HG03575 (cell line): ENCODE data around the gene B4GALNT3.

Experiments
- ATAC-seq: cut with Tn5 transposase; IDR thresholded peaks from one replicate; pipeline ENCODE4 v1.9.1; 2021; ENCODE audit not compliant: unreplicated experiment, insufficient number of reproducible peaks, low FRiP score; ENCODE audit errors: extremely low read depth

Gene B4GALNT3

GRCh38 chr12:547883-548470, 88.2 kb downstream of the B4GALNT3 start:
- ATAC-seq, result no peak

GRCh38 chr12:549476-550082, 89.8 kb downstream of the B4GALNT3 start:
- ATAC-seq, result no peak

GRCh38 chr12:550473-551260, 90.9 kb downstream of the B4GALNT3 start:
- no peak for ATAC-seq

GRCh38 chr12:552466-552865, 92.7 kb downstream of the B4GALNT3 start:
- no peak for ATAC-seq

DNA sequence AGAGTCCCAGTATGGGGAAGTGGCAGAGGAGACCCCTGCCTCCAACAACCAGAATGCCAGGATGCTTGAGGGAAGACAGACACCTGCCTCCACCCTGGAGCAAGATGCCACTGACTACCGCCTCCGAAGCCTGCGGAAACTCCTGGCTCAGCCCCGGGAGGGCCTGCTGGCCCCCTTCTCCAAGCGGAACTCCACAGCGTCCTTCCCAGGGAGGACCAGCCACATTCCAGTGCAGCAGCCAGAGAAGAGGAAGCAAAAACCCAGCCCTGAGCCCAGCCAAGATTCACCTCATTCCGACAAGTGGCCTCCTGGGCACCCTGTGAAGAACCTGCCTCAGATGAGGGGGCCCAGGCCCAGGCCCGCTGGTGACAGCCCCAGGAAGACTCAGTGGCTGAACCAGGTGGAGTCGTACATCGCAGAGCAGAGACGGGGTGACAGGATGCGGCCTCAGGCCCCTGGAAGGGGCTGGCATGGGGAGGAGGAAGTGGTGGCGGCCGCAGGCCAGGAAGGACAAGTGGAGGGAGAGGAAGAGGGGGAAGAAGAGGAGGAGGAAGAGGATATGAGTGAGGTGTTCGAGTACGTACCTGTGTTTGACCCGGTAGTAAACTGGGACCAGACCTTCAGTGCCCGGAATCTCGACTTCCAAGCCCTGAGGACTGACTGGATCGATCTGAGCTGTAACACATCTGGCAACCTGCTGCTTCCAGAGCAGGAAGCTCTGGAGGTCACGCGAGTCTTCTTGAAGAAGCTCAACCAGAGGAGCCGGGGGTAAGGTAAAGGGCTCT, 93.7 kb downstream of the B4GALNT3 start:
- ATAC-seq, result no peak

GRCh38 chr12:554001-554285, 94.2 kb downstream of the B4GALNT3 start:
- no peak for ATAC-seq

DNA sequence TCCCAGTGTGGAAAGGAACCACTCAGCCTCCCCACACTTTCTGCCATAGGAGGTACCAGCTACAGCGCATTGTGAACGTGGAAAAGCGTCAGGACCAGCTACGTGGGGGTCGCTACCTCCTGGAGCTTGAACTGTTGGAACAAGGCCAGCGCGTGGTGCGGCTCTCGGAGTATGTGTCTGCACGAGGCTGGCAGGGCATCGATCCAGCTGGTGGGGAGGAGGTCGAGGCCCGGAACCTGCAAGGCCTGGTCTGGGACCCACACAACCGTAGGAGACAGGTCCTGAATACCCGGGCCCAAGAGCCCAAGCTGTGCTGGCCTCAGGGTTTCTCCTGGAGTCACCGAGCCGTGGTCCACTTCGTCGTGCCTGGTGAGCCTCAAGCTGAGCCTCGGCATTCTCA, 96.8 kb downstream of the B4GALNT3 start:
- no peak for ATAC-seq

DNA sequence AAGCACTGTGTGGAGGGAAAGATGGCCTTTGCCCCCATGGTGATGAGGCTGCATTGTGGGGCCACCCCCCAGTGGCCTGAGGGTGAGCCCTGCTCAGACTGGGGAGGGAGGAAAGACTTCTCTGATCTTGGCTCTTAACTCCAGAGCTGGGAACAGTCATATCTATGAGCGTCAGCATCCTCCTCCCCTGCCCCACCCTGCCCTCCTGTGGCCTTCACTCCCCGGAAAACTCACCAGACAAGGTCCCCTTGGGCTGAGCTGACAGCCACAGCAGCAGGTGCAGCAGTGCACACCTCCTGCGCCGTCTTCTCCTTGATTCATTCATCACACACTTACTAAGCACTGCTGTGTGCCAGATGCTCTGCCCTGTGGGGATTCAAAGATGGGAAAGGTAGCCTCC, 98.8 kb downstream of the B4GALNT3 start:
- no peak for ATAC-seq

DNA sequence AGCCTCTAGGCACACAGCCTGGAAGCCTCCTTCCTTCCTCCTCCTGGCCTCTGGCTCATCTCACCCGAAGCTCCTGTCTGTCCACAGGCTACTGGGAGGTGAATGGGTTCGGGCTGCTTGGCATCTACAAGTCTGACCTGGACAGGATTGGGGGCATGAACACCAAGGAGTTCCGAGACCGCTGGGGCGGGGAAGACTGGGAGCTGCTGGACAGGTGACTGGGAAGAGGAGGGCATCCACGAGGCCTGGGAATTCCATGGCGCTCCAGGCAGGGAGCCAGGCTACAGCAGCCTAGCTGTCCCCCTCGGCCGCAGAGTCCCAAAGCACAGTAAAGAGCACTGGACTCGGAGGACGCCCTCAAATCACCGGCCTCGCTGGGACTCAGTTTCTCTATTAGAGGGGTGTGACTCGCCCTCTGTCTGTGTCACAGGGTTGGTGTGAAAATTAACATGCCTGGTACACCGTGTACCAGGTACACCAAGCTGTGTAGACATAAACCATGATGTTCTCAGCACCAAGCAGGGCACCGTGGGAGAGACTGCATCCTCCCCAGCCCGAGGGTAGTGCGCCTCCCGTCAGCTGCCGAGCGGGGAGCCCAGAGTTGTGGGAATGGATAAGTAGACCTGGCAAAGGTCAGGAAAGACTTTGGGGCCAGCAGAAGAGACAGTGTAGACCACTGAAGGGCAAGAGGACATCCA, 99.6 kb downstream of the B4GALNT3 start:
- no peak for ATAC-seq

- ATAC-seq, result no peak
These were observed 100.2 kb downstream of the B4GALNT3 start for GRCh38 chr12:559906-560455.

DNA sequence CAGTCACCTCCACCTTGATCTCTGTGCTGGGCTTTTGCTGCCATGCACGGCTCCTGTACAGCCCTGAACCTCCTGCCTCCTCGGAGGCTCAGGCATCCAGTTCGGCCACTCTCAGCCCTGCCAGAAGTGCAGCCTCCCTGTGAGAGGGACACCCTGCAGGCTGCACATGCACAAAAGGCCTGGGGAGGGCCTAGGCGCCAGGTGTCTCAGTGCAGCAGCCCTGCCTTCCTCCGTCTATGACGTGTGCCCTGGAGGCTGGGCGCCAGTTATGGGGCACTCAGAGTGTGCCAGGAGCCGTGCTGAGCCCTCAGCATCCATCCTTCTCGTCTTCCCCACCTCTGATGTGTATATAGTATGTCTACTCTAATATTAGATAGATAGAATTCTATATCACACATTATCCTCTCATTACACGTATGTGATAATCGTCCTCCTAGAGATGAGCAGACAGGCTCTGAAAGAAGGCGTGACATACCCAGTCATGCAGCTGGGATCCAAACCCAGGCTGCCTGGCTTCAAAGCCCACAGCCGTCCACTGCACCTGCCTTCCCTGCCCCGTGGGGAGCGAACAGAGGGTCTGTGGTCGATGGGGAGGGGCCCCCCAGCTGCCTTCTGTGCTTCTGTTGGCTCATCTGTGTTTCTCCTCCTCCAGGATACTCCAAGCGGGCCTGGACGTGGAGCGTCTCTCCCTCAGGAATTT, 101.1 kb downstream of the B4GALNT3 start:
- ATAC-seq, result no peak

DNA sequence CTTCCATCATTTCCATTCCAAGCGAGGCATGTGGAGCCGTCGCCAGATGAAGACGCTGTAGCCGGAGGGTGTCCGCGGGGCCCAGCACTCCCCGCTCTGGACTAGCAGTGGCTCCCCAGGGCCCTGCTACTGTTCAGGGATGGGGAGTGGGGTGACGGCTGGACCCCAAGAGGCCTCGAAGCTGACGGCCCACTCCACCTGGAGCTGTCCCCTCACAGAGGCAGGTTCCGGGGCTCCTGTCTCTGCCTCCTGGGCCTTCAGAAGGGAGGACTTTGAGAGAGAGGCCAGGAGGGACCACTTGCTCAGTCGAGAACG, 101.6 kb downstream of the B4GALNT3 start:
- no peak for ATAC-seq

- no peak for ATAC-seq
These were observed 102.3 kb downstream of the B4GALNT3 start for GRCh38 chr12:561908-562593.

DNA sequence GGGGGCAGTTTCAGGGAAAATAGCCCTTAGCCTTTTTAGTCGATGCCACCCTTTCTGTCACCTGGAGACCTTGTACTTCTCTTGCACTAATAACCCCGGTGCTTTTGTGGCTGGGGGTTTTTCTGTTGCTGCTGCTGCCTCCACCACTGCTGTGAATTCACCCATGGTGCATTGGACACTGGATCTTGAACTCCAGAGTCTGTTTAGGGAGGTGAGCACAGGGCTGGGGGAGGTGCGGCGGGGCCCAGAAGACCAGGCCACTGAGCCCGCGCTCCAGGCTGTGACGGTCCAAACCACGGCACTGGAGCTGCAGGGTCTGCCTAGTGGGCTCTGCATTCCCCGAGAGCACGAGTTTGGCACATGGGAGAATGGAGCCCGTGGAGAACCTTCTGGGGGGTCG, 102.9 kb downstream of the B4GALNT3 start:
- ATAC-seq, result no peak

DNA sequence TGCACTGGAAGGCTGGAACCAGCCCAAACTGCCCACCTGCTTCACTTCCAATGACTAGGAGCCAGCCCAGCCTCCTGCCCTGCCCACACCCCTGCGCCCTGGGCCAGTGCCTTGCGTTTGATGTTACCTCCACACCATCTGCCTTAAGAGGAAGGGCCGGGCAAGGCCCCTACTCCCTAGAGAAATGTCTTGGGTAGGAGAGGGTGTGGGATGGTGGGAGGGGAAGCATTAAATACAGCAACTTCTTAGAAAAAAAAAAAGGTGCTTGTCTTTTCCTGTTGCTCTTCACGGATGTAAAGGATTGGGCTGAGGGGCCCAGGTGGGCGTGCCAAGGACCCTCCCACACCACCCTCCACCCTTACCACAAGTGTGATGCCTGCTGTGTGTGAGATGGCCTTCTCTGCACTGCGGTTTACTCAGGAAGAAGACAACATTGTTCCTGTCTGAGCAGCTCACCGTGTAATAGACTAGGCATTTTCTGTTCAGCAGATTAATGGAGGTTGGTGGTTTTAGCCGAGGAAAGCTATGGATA, 103.6 kb downstream of the B4GALNT3 start:
- ATAC-seq, result no peak

DNA sequence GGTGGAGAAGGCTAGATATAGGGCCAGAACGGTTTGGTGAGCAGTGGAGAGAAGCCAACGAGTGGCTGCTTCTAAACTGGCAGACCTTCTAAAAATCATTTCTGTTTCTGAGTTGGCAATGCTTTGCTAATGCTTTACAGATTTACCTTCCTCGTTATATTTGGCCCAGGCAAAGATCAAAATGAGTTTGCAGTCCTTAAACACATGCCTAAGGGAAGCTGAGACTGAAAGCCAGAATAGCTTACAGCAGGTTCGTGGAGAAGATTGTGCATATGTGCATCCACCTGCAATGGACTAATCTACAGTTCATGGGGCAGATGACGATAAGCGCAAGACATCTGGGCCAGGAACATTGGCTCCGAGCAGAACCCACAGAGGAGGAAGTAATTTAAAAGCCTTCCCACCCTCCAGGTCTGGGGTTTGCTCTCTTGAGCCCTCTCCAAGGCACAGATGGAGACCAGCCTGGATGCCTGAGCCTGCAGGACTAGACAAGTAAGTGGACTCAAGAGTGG, 104.1 kb downstream of the B4GALNT3 start:
- no peak for ATAC-seq

DNA sequence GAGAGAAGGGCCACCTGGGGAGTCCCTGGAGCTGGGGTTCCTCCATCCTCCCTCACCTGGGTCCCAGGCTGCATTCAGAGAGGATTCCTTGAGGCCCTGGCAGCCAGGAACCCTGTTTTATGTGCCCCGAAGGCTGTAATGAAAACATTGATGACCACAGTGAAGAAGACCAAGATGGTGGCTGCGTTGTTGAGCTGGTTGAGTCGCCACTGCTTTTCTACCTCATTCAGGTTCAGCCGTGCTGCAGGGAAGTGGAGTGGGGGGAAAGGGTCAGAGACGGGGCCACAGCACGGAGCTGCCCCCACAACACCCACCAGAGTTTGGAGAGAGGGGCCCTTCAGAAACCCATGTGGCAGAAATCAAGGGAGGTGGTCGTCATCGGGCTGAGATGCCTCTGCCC, 105.4 kb downstream of the B4GALNT3 start:
- ATAC-seq, result no peak
